HG02798 (cell line): ENCODE results near the gene ADGRF3.
"Not testable (repeated sequence)": the region's sequence is repeated elsewhere in the genome, so short reads cannot be mapped to it uniquely, and the experiment has no call there.

Source experiments
- ATAC-seq: cut with Tn5 transposase; IDR thresholded peaks from one replicate; pipeline ENCODE4 v1.9.1; 2021; ENCODE audit warnings: mild to moderate bottlenecking; ENCODE audit not compliant: unreplicated experiment, poor library complexity

Gene ADGRF3

GRCh38 chr2:26324479-26324878 lies 22.1 kb downstream of the ADGRF3 start:
- ATAC-seq: not testable (repeated sequence)

DNA sequence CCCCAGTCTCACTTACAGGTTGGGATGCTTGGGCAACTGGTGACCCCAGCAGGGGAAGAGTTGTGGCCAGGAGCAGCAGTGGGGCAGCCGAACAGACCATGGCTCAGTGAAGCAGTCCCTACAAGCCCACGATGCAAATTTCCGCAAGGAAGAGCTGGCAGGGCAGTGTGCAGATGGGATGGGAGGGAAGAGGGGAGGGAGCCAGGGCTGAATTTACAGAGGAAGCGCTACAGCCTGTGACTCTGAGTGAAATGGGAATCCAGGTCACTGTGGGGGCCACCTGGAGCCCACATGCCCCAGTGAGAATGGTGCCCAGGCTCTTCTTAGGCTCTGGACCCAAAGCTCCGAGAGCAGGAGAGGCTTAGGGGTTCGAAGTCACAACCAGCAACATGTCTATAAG lies 27.6 kb downstream of the ADGRF3 start:
- ATAC-seq: no peak

- ATAC-seq: no peak
These were observed 29.0 kb downstream of the ADGRF3 start for GRCh38 chr2:26317377-26318105.

GRCh38 chr2:26316845-26317244 lies 29.7 kb downstream of the ADGRF3 start:
- ATAC-seq: no peak

GRCh38 chr2:26316041-26316440 lies 30.5 kb downstream of the ADGRF3 start:
- ATAC-seq: no peak

DNA sequence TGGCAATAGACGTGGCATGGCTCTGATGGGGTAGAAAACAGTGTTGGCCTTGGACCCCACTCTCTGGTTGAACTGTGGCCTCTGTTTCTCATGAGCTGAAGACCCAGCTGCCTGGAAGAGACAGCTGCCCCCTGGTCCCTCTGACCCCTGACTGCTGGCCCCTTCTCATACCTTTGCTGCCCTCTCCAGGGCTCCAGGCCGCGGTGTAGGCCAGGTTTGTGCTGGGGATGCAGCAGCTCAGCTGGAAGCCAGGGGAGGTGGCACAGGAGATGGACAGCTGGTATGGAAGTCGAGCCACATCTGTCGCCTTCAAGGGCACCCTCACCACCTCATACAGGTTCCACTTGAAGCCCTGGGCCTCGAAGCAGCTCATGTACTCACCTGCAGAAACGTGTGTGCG lies 32.3 kb downstream of the ADGRF3 start:
- ATAC-seq: no peak

DNA sequence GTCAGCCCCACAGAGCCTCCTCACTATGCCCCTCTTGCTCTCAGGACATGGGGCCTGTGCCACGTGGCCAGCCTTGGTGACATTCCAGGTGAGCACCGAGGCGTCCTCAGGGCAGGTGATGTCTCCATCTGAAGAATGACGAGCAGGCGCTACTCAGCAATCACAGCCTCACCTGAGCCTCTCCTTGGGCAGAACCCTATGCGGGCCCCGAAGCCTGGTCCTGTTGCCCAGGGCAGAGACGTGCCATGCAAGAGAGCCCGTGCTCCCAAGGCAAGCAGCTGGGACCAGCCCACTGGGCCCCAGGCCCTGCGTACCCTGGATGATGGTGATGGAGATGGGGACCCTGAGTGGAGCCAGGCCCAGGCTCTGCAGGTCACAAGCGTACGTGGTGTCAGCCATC lies 33.1 kb downstream of the ADGRF3 start:
- ATAC-seq: no peak

GRCh38 chr2:26312471-26312870 lies 34.1 kb downstream of the ADGRF3 start:
- ATAC-seq: no peak

GRCh38 chr2:26309921-26310320 lies 36.7 kb downstream of the ADGRF3 start:
- no peak for ATAC-seq

GRCh38 chr2:26305540-26305939 lies 41.0 kb downstream of the ADGRF3 start:
- no peak for ATAC-seq

- not testable (repeated sequence) for ATAC-seq
These were observed 41.5 kb downstream of the ADGRF3 start for GRCh38 chr2:26305094-26305493.

DNA sequence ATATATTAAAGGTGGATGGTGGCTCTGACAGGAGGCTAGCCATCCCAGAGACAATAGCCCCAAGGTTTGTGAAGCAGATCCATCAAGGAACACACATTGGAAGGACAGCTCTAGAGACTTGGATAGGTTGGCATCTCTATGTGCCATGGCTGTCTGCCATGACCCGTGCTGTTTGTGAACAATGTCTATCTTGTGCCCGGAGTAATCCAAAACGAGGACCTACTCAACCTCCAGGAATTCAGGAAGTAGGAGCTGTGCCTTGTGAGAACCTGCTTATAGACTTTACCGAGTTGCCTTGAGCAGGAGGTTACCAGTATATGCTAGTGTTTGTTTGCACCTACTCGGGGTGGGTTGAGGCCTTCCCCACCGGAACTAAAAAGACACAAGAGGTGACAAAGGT lies 43.7 kb downstream of the ADGRF3 start:
- ATAC-seq: no peak

DNA sequence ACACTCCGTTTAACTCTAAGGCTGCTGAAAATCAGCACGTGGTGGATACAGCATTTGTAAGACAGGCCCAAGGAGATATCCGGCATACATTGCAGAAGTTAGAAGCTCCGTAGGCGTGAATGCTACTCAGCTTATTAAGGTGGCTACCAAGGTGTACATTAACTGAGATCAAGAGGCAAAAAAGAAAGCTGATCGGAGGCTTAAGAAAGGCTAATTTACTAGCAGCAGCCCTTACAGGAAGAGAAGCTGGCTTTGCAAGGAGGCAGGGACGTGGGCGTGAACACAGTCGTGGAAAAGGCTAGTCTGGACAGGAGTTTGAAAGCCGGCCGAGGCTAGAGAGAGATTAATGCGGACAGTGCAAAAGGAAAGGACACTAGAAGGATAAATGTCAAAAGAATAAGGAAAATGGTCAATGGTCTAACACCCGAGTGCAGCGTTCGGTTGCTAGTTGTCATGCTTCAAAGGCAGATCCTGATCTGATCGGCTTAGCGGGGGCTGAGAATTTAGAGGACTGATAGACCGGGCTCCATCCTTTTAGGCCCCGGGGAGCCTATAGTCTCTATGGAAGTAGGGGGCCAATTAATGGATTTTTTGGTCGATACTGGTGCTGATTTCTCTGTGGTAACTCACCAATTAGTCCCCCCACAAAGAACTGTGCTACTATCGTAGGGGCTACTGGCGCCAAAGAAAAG lies 46.2 kb downstream of the ADGRF3 start:
- ATAC-seq: no peak

DNA sequence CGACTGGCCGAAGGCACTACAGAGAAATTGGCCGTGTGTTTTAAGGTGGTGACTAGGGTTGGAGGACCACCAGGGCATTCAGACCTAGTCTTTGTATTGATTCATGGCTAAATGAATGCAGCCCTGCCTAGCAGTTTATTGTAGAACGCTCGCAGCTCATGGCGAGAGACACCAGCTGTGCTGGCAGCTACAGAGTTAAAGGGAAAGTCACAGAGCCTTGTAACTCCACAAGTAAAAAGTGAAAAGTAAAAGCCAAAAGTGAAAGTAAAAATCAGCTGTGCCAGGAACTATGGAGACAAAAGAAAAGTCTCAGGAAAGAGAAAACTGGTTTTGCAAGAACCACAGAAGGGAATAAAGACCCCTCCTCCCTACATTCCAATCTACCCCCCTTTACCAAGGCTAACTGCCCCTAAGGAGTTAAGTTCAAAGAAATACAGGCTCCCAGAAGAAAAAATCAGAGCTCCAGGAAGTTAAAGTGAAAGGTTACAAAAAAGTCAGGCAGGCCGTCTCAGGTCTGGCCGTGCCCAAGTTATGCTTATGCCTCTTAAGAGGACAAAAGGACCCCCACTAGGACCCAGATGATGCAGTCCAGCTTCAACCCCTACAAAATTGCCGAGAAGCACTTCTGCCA lies 47.0 kb downstream of the ADGRF3 start:
- ATAC-seq: no peak

DNA sequence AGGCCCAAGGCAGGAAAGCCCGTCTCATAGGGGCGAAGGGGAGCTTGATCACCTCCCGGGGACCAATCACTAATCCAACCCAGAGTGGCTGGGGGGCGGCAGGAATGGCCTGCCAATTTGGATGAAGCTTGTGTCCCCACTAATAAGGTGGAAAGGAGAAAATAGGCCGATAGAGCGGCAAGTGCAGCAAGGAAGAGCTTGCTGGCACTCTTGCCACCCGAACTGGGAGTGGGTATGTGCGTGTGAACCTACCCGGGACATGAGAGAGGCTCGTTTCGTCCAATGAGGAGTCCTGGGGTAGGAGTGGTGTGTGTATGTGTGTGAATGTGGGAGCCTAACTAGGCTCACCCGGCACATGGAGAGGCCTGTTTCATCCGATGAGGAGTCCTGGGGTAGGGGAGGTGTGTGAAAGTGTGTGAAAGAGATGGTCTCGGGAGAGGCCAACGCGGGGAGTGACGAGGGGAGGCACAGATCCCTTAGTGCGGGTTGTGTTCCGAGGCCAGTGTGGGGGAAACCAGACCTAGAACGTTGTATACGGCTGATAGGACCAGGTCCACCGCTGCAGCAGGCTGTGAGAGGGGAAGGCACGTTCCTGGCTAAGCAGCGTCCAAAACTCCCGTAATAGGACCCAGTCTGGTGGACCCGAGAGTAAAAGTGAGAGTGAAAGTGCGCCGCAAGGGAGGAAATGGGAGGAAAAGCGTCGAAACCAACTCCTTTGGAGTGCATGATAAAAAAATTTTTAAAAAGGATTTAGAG lies 47.8 kb downstream of the ADGRF3 start:
- ATAC-seq: no peak

GRCh38 chr2:26298286-26298637 lies 48.3 kb downstream of the ADGRF3 start:
- no peak for ATAC-seq

DNA sequence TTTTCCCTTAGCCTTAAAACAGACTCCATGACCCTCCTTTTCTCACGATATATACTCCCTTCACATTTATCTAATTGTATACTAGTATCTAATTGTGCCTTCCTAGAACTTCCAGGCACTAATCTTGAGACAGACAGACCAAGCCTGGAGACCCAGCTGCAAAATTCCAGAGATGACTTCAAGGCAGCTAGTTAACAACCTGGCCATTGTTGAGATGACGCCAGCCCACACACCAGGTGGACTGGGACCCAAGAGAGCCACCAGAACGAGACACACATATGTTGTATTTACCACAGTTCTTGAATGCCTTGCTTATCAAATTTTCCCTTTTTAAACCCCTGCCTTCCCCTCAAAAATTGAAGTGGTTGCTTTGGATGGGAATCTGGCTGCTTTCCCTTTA lies 49.5 kb downstream of the ADGRF3 start:
- no peak for ATAC-seq

DNA sequence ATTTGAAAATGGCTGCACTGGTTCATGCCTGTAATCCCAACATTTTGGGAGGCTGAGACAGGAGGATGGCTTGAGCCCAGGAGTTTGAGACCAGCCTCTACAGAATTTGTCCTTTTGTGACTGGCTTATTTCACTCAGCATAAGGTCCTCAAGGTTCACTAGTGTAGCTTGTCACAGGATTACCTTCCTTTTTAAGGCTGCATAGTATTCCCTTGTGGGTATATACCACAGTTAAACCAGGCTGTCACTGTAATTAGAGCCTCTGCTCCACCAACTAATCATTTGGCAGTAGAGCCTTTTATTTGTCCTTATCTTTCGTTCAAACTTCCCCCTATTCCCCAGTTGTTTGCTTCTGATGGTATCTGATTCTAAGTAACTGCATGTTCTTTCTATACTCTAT lies 51.1 kb downstream of the ADGRF3 start:
- no peak for ATAC-seq

DNA sequence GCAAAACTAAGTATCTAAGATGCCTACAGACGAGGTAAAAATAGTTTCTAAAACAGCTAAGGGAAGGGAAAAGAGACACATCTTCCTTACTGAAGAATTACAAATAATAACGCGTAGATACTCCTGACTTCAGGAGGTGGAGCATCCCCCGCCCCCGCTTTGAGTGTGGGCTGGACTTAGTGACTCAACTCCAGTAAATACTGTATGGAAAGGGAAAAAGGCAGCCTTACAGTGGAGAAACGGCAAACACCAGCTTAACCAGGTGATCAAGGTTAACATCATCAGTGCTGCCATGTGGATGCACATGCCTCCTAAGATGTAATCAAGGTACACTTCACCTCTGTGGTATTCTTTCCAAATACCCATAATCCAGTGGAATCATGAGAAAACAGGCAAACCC lies 53.9 kb downstream of the ADGRF3 start:
- ATAC-seq: no peak

DNA sequence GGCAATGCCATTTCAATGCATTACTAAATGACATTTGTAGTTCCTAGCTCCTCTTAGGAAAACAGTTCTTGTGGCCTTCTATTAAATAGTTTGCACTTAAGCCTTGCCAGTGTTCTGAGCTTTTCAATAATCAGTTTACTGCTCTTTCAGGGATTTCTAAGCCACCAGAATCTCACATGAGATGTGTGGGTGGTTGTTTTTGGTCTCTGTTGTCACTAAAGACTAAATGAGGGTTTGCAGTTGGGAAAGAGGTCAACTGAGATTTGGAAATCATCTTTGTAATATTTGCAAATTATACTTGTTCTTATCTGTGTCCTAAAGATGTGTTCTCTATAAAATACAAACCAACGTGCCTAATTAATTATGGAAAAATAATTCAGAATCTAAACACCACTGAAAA lies 56.6 kb downstream of the ADGRF3 start:
- ATAC-seq: no peak

DNA sequence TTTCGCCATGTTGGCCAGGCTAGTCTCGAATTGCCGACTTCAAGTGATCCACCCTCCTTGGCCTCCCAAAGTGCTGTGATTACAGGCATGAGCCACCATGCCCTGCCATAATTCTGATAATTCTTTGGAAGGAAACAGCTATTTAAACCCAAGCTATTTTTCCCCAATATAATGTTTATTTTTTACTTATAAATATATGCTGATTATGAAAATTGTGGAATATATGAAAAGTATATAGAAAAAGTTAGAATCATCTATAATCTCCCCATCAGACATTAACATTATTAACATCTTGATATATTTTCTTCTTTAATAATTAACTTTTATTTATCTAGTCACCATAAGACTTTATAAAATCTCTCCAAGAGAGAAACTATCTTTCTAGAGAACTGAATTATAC lies 60.7 kb downstream of the ADGRF3 start:
- no peak for ATAC-seq
